Measurements from ENCODE around the gene ZNF536.

Gene ZNF536

GRCh38 chr19:30590596-30591229 is 218.5 kb downstream of the ZNF536 start:
- H3K4me3 ChIP-seq (ENCODE audit: low read depth, low read length): no peak overlapping the region
- no peak overlapping the region for H2AFZ ChIP-seq (ENCODE audit: low read length, unreplicated experiment)
- no peak overlapping the region for H3K27ac ChIP-seq (ENCODE audit: low read depth, low read length)
- no peaks in the 10 kb centered on the region for H3K27me3 ChIP-seq (ENCODE audit: insufficient read depth, low read length)
- H3K36me3 ChIP-seq (ENCODE audit: insufficient read depth, low read length): no peaks in the 10 kb centered on the region
- H3K79me2 ChIP-seq (ENCODE audit: control insufficient read depth, insufficient read depth, low read length, unreplicated experiment): no peaks in the 10 kb centered on the region
- no peaks in the 10 kb centered on the region for H3K4me1 ChIP-seq (ENCODE audit: control insufficient read depth, insufficient read depth, low read length, unreplicated experiment)

GRCh38 chr19:30593356-30593755 is 221.2 kb downstream of the ZNF536 start:
- Histone ChIP-seq H3K27me3 (ENCODE audit: insufficient read depth, low read length) (no peaks in the 10 kb centered on the region), H3K79me2 (ENCODE audit: control insufficient read depth, insufficient read depth, low read length, unreplicated experiment) (no peaks in the 10 kb centered on the region), H3K4me3 (ENCODE audit: low read depth, low read length) (no peak overlapping the region), H3K36me3 (ENCODE audit: insufficient read depth, low read length) (no peaks in the 10 kb centered on the region), H3K4me1 (ENCODE audit: control insufficient read depth, insufficient read depth, low read length, unreplicated experiment) (no peaks in the 10 kb centered on the region), H2AFZ (ENCODE audit: low read length, unreplicated experiment) (no peak overlapping the region), H3K27ac (ENCODE audit: low read depth, low read length) (no peak overlapping the region)

GRCh38 chr19:30593975-30594745 is 222.0 kb downstream of the ZNF536 start:
- Histone ChIP-seq H2AFZ (ENCODE audit: low read length, unreplicated experiment) (no peak overlapping the region), H3K27me3 (ENCODE audit: insufficient read depth, low read length) (no peaks in the 10 kb centered on the region), H3K27ac (ENCODE audit: low read depth, low read length) (no peak overlapping the region), H3K4me1 (ENCODE audit: control insufficient read depth, insufficient read depth, low read length, unreplicated experiment) (no peaks in the 10 kb centered on the region), H3K79me2 (ENCODE audit: control insufficient read depth, insufficient read depth, low read length, unreplicated experiment) (no peaks in the 10 kb centered on the region), H3K4me3 (ENCODE audit: low read depth, low read length) (no peak overlapping the region), H3K36me3 (ENCODE audit: insufficient read depth, low read length) (no peaks in the 10 kb centered on the region)

- Histone ChIP-seq H2AFZ (ENCODE audit: low read length, unreplicated experiment) (no peak overlapping the region), H3K4me3 (ENCODE audit: low read depth, low read length) (no peak overlapping the region), H3K4me1 (ENCODE audit: control insufficient read depth, insufficient read depth, low read length, unreplicated experiment) (no peaks in the 10 kb centered on the region), H3K27me3 (ENCODE audit: insufficient read depth, low read length) (no peaks in the 10 kb centered on the region), H3K27ac (ENCODE audit: low read depth, low read length) (no peak overlapping the region), H3K79me2 (ENCODE audit: control insufficient read depth, insufficient read depth, low read length, unreplicated experiment) (no peaks in the 10 kb centered on the region), H3K36me3 (ENCODE audit: insufficient read depth, low read length) (no peaks in the 10 kb centered on the region)
These were observed 224.1 kb downstream of the ZNF536 start for GRCh38 chr19:30596268-30596667.

GRCh38 chr19:30596813-30597399 is 224.7 kb downstream of the ZNF536 start:
- no peaks in the 10 kb centered on the region for H3K79me2 ChIP-seq (ENCODE audit: control insufficient read depth, insufficient read depth, low read length, unreplicated experiment)
- no peaks in the 10 kb centered on the region for H3K4me1 ChIP-seq (ENCODE audit: control insufficient read depth, insufficient read depth, low read length, unreplicated experiment)
- no peaks in the 10 kb centered on the region for H3K36me3 ChIP-seq (ENCODE audit: insufficient read depth, low read length)
- no peak overlapping the region for H3K27ac ChIP-seq (ENCODE audit: low read depth, low read length)
- H2AFZ ChIP-seq (ENCODE audit: low read length, unreplicated experiment): no peak overlapping the region
- no peak overlapping the region for H3K4me3 ChIP-seq (ENCODE audit: low read depth, low read length)
- no peaks in the 10 kb centered on the region for H3K27me3 ChIP-seq (ENCODE audit: insufficient read depth, low read length)

- Histone ChIP-seq H3K27ac (ENCODE audit: low read depth, low read length) (no peak overlapping the region), H2AFZ (ENCODE audit: low read length, unreplicated experiment) (no peak overlapping the region)
These were observed 226.5 kb downstream of the ZNF536 start for GRCh38 chr19:30598688-30599087.

GRCh38 chr19:30602661-30603350 is 230.6 kb downstream of the ZNF536 start:
- Histone ChIP-seq H3K27ac (ENCODE audit: low read depth, low read length) (no peak overlapping the region), H3K36me3 (ENCODE audit: insufficient read depth, low read length) (no peaks in the 10 kb centered on the region), H3K4me1 (ENCODE audit: control insufficient read depth, insufficient read depth, low read length, unreplicated experiment) (no peaks in the 10 kb centered on the region), H3K4me3 (ENCODE audit: low read depth, low read length) (no peak overlapping the region), H3K27me3 (ENCODE audit: insufficient read depth, low read length) (no peaks in the 10 kb centered on the region), H3K79me2 (ENCODE audit: control insufficient read depth, insufficient read depth, low read length, unreplicated experiment) (no peaks in the 10 kb centered on the region), H2AFZ (ENCODE audit: low read length, unreplicated experiment) (no peak overlapping the region)

More at GRCh38 chr19:30598688-30599087, 226.5 kb downstream of the ZNF536 start:
- Histone ChIP-seq H3K36me3 (ENCODE audit: insufficient read depth, low read length) (no peaks in the 10 kb centered on the region), H3K4me3 (ENCODE audit: low read depth, low read length) (no peak overlapping the region), H3K27me3 (ENCODE audit: insufficient read depth, low read length) (no peaks in the 10 kb centered on the region), H3K79me2 (ENCODE audit: control insufficient read depth, insufficient read depth, low read length, unreplicated experiment) (no peaks in the 10 kb centered on the region), H3K4me1 (ENCODE audit: control insufficient read depth, insufficient read depth, low read length, unreplicated experiment) (no peaks in the 10 kb centered on the region)

GRCh38 chr19:30604657-30605056 is 232.5 kb downstream of the ZNF536 start:
- Histone ChIP-seq H3K27ac (ENCODE audit: low read depth, low read length) (no peak overlapping the region), H3K27me3 (ENCODE audit: insufficient read depth, low read length) (no peaks in the 10 kb centered on the region), H2AFZ (ENCODE audit: low read length, unreplicated experiment) (no peak overlapping the region), H3K36me3 (ENCODE audit: insufficient read depth, low read length) (no peaks in the 10 kb centered on the region), H3K4me3 (ENCODE audit: low read depth, low read length) (no peak overlapping the region), H3K4me1 (ENCODE audit: control insufficient read depth, insufficient read depth, low read length, unreplicated experiment) (no peaks in the 10 kb centered on the region), H3K79me2 (ENCODE audit: control insufficient read depth, insufficient read depth, low read length, unreplicated experiment) (no peaks in the 10 kb centered on the region)

- Histone ChIP-seq H2AFZ (ENCODE audit: low read length, unreplicated experiment) (no peak overlapping the region), H3K4me1 (ENCODE audit: control insufficient read depth, insufficient read depth, low read length, unreplicated experiment) (no peaks in the 10 kb centered on the region), H3K79me2 (ENCODE audit: control insufficient read depth, insufficient read depth, low read length, unreplicated experiment) (no peaks in the 10 kb centered on the region), H3K36me3 (ENCODE audit: insufficient read depth, low read length) (no peaks in the 10 kb centered on the region), H3K27me3 (ENCODE audit: insufficient read depth, low read length) (no peaks in the 10 kb centered on the region), H3K4me3 (ENCODE audit: low read depth, low read length) (no peak overlapping the region), H3K27ac (ENCODE audit: low read depth, low read length) (no peak overlapping the region)
These were observed 233.1 kb downstream of the ZNF536 start for GRCh38 chr19:30605333-30605732.

- H2AFZ ChIP-seq (ENCODE audit: low read length, unreplicated experiment): no peak overlapping the region
- no peak overlapping the region for H3K27ac ChIP-seq (ENCODE audit: low read depth, low read length)
- H3K79me2 ChIP-seq (ENCODE audit: control insufficient read depth, insufficient read depth, low read length, unreplicated experiment): no peaks in the 10 kb centered on the region
- no peaks in the 10 kb centered on the region for H3K36me3 ChIP-seq (ENCODE audit: insufficient read depth, low read length)
- no peaks in the 10 kb centered on the region for H3K4me1 ChIP-seq (ENCODE audit: control insufficient read depth, insufficient read depth, low read length, unreplicated experiment)
- no peak overlapping the region for H3K4me3 ChIP-seq (ENCODE audit: low read depth, low read length)
- no peaks in the 10 kb centered on the region for H3K27me3 ChIP-seq (ENCODE audit: insufficient read depth, low read length)
These were observed 234.2 kb downstream of the ZNF536 start for GRCh38 chr19:30606114-30607050.

All from ACC112 (cell line).